MCF 10A (cell line): ENCODE measurements around the gene PKD2. TPM values are rescaled to one million over a fixed set of nuclear protein-coding genes. Genes with fewer than 3 reads are reported as not detected.

Experiments used
- BruUV-seq: library from RNA; stranded (reverse); fragments of 400-500 nt; replicated peaks from 2 replicates; lab custom pipeline; 2021; lab: Mats Ljungman, UMichigan
- CTCF ChIA-PET: fragments of 300-600 bp; sonication (Branson Sonifier 250); formaldehyde crosslinking; extraction: SDS; loops from one replicate; lab custom pipeline; 2021; ENCODE audit warnings: antibody characterized with exemption, inconsistent platforms; lab: Yijun Ruan, JAX
- POLR2A ChIA-PET: fragments of 300-600, 350-650 bp; sonication (Branson Sonifier 250); formaldehyde crosslinking; extraction: SDS; loops from one replicate; lab custom pipeline; 2020; ENCODE audit warnings: antibody characterized with exemption, inconsistent platforms; lab: Yijun Ruan, JAX
- DNase-seq: peaks from one replicate; pipeline ENCODE4 v3.0.0-alpha.2; 2018; ENCODE audit not compliant: unreplicated experiment
- H3K27ac Mint-ChIP-seq: one replicate; pipeline ENCODE4 v1.8.0; 2022; ENCODE audit warnings: mild to moderate bottlenecking, low read depth, mixed read lengths; ENCODE audit not compliant: unreplicated experiment
- H3K27me3 Mint-ChIP-seq: one replicate; pipeline ENCODE4 v1.8.0; 2022; ENCODE audit warnings: mixed read lengths; ENCODE audit not compliant: insufficient read depth, unreplicated experiment
- H3K36me3 Mint-ChIP-seq: one replicate; pipeline ENCODE4 v1.8.0; 2022; ENCODE audit warnings: mild to moderate bottlenecking, moderate library complexity, mixed read lengths; ENCODE audit not compliant: insufficient read depth, unreplicated experiment
- H3K4me1 Mint-ChIP-seq: one replicate; pipeline ENCODE4 v1.8.0; 2022; ENCODE audit warnings: mixed read lengths; ENCODE audit not compliant: insufficient read depth, unreplicated experiment
- H3K4me3 Mint-ChIP-seq: one replicate; pipeline ENCODE4 v1.8.0; 2022; ENCODE audit warnings: mild to moderate bottlenecking, moderate library complexity, mixed read lengths; ENCODE audit not compliant: unreplicated experiment
- H3K9me3 Mint-ChIP-seq: one replicate; pipeline ENCODE4 v1.8.0; 2022; ENCODE audit warnings: mixed read lengths; ENCODE audit not compliant: unreplicated experiment
- CTCF ChIP-seq: fragments of 200-600 bp; IDR thresholded peaks from one replicate; pipeline ENCODE4 v1.8.0; 2022; ENCODE audit warnings: antibody characterized with exemption, mild to moderate bottlenecking; ENCODE audit not compliant: unreplicated experiment
- intact Hi-C: fragments of 100-400 bp; cut with micrococcal nuclease; formaldehyde crosslinking; loops from 2 replicates; pipeline ENCODE4 v1.14.1; 2022
- total RNA-seq: library from RNA; stranded (reverse); gene quantifications from 2 replicates; pipeline ENCODE4 v1.2.3, GENCODE V29; 2022

Gene PKD2
- total RNA-seq, 1 experiment from 2014 or later, result 29.5 TPM

GRCh38 chr4:88037936-88038335 lies 30.5 kb downstream of the PKD2 start:
- intact Hi-C loops, result loop anchor here (10.0 kb wide), 1 partner anchor 417 kb away; the partner anchor contains the start of gene HERC5
- BruUV-seq, result no TSS peak
- Mint-ChIP-seq H3K27ac (no peak overlapping the region), H3K9me3 (no peaks in the 10 kb centered on the region), H3K36me3 (peaks cover 20% of the 10 kb centered on the region), H3K4me1 (no peaks in the 10 kb centered on the region), H3K4me3 (no peak overlapping the region), H3K27me3 (no peaks in the 10 kb centered on the region)
- no peak for TF ChIP-seq CTCF
- CTCF ChIA-PET, result interaction anchor here (1.2 to 2.6 kb wide), 3 partner anchors 174 to 332 kb away, joined by 3 to 10 read pairs (median 4); no protein-coding TSS in a partner anchor
- POLR2A ChIA-PET, result no interaction called here
- DNase-seq, result no peak

DNA sequence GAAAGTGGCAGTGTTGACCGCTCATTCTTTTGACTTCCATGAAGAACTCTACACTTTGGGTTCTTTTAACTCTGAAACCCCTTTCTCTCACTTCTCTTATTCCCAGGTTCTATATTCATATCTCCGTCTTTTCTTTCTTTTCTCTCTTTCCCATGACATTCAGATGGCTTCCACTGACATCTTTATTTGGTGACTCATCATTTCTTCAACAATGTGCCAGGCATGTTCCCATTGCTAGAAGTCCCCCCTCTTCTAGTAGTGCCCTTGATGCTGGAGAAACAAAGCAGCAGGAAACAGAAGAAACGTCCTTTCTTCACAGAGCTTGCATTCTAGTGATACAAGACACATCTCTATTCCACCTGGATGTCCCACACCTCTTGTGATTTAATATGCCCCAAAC lies 33.3 kb downstream of the PKD2 start:
- peaks cover 42% of the 10 kb centered on the region for H3K36me3 Mint-ChIP-seq
- no peaks in the 10 kb centered on the region for H3K27me3 Mint-ChIP-seq
- POLR2A ChIA-PET, result no interaction called here

GRCh38 chr4:88041626-88042025 lies 34.2 kb downstream of the PKD2 start:
- ChIA-PET POLR2A (interaction anchor here (1.9 kb wide), 1 partner anchor 9 kb away, joined by 11 read pairs; no protein-coding TSS in a partner anchor), CTCF (interaction anchor here (1.3 to 3.5 kb wide), 2 partner anchors 9 to 170 kb away, joined by 6 to 17 read pairs; no protein-coding TSS in a partner anchor)
- Mint-ChIP-seq H3K36me3 (peaks cover 41% of the 10 kb centered on the region), H3K27me3 (no peaks in the 10 kb centered on the region), H3K4me1 (no peaks in the 10 kb centered on the region), H3K27ac (no peak overlapping the region), H3K4me3 (no peak overlapping the region), H3K9me3 (no peaks in the 10 kb centered on the region)
- no peak for TF ChIP-seq CTCF
- BruUV-seq, result no TSS peak
- intact Hi-C loops, result no loop called here
- DNase-seq, result no peak

More for the DNA sequence above, 33.3 kb downstream of the PKD2 start:
- Mint-ChIP-seq H3K9me3 (no peaks in the 10 kb centered on the region), H3K27ac (no peak overlapping the region), H3K4me1 (no peaks in the 10 kb centered on the region), H3K4me3 (no peak overlapping the region)
- no peak for DNase-seq
- TF ChIP-seq CTCF, result no peak
- no TSS peak for BruUV-seq
- intact Hi-C loops, result no loop called here
- CTCF ChIA-PET, result interaction anchor here (1.4 to 3.5 kb wide), 2 partner anchors 13 to 170 kb away, joined by 4 to 17 read pairs; no protein-coding TSS in a partner anchor

DNA sequence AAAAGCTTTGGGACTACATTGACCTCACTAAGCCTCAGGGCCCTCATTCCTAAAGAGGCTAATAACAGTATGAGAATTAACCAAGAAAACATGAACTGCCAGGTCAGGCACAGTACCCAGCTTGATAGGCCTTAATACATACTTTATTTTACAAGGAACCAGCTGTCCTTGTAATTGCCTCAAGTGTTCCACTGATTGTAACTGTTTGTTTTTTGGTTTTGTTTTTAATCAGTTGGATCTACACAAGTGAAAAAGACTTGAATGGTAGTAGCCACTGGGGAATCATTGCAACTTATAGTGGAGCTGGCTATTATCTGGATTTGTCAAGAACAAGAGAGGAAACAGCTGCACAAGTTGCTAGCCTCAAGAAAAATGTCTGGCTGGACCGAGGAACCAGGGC lies 35.6 kb downstream of the PKD2 start:
- DNase-seq, result no peak
- Mint-ChIP-seq H3K4me1 (no peaks in the 10 kb centered on the region), H3K9me3 (no peaks in the 10 kb centered on the region), H3K36me3 (peaks cover 42% of the 10 kb centered on the region), H3K27me3 (no peaks in the 10 kb centered on the region), H3K4me3 (no peak overlapping the region), H3K27ac (no peak overlapping the region)
- no peak for TF ChIP-seq CTCF
- intact Hi-C loops, result no loop called here
- BruUV-seq, result no TSS peak
- ChIA-PET POLR2A (interaction anchor here (1.9 kb wide), 1 partner anchor 10 kb away, joined by 11 read pairs; no protein-coding TSS in a partner anchor), CTCF (interaction anchor here (0.6 to 1.6 kb wide), 5 partner anchors 8 to 169 kb away, joined by 3 to 6 read pairs (median 4); no protein-coding TSS in a partner anchor)
